Testis (tissue), 3 donors: ENCODE data around the gene TFCP2. TPM values are rescaled to one million over a fixed set of nuclear protein-coding genes. Genes with fewer than 3 reads are reported as not detected.

Experiments used
- DNase-seq: peaks from one replicate; pipeline ENCODE4 v3.0.0-alpha.2; 2019
- H3K27ac ChIP-seq, 2 donors: fragments of 200-600 bp; sonication (generic); one replicate each; pipeline ENCODE4 v1.5.1; 2019
- H3K27me3 ChIP-seq: fragments of 200-600 bp; sonication (generic); one replicate; pipeline ENCODE4 v1.5.1; 2019
- H3K36me3 ChIP-seq: fragments of 200-600 bp; sonication (generic); one replicate; pipeline ENCODE4 v1.5.1; 2017; ENCODE audit warnings: low read depth; ENCODE audit errors: missing control alignments
- H3K4me1 ChIP-seq: fragments of 200-600 bp; sonication (generic); one replicate; pipeline ENCODE4 v1.5.1; 2019
- H3K4me3 ChIP-seq, 2 donors: fragments of 200-600 bp; sonication (generic); one replicate each; pipeline ENCODE4 v1.5.1; 2017 to 2019
- H3K9me3 ChIP-seq: fragments of 200-600 bp; sonication (generic); one replicate; pipeline ENCODE4 v1.5.1; 2017
- CTCF ChIP-seq, 3 experiments: fragments of 450-650 bp in 2 of 3; fragments of 200-600 bp in 1 of 3; sonication (generic) in 1 of 3; IDR thresholded peaks; one replicate each; pipeline ENCODE4 v1.5.1; 2016 to 2019; ENCODE audit warnings: antibody characterized with exemption in 3 of 3, mild to moderate bottlenecking in 2 of 3, moderate library complexity in 1 of 3
- POLR2A ChIP-seq: fragments of 450-650 bp; IDR thresholded peaks from one replicate; pipeline ENCODE4 v1.6.1; 2017; ENCODE audit warnings: antibody characterized with exemption, mild to moderate bottlenecking, moderate library complexity
- WGBS, 2 donors: methylation state at CpG; one replicate each; pipeline ENCODE4 v1.1.5; 2018; 5-methylcytosine and 5-hydroxymethylcytosine counted together
- intact Hi-C: fragments of 100-400 bp; cut with DNase I; formaldehyde crosslinking; loops from one replicate; pipeline ENCODE4 v1.15.1; 2023; ENCODE audit warnings: low total_unique reads
- polyA plus RNA-seq: library from polyadenylated mRNA; stranded (reverse); fragments of 350-450 nt; fragmentation: Illumina TruSeq; extraction: RNeasy Lipid Tissue Mini Kit (QIAGEN cat#74804); gene quantifications from one replicate; pipeline ENCODE4 v1.2.3, GENCODE V29; 2014; ENCODE audit warnings: low read depth, low replicate concordance; ENCODE audit not compliant: insufficient read depth
- total RNA-seq, 2 donors: library from RNA; depleted of rRNA; stranded (reverse); fragments of >200 nt; gene quantifications; one replicate each; pipeline ENCODE4 v1.2.3, GENCODE V29; 2016

TFCP2 gene
- total and polyA plus RNA-seq, 3 donors from 2014 or later: 13.8 to 17.2 (median 16.2) TPM

GRCh38 chr12:51132693-51133092, 40.2 kb downstream of the TFCP2 start:
- H3K4me3 ChIP-seq: no peak overlapping the region
- H3K27ac ChIP-seq: no peak overlapping the region
- WGBS, 2 donors: 63 to 71% methylated on average over 3 to 5 of the region's 5 CpGs
- DNase-seq: no peak
- H3K27me3 ChIP-seq: no peaks in the 10 kb centered on the region
- TF ChIP-seq POLR2A: no peak
- TF ChIP-seq CTCF (IDR thresholded peaks at IDR 0.05): no peak
- intact Hi-C loops: no loop called here
- H3K9me3 ChIP-seq: no peaks in the 10 kb centered on the region
- no peaks in the 10 kb centered on the region for H3K36me3 ChIP-seq
- no peaks in the 10 kb centered on the region for H3K4me1 ChIP-seq

GRCh38 chr12:51131745-51132521, 41.0 kb downstream of the TFCP2 start:
- intact Hi-C loops: no loop called here
- H3K9me3 ChIP-seq: no peaks in the 10 kb centered on the region
- H3K4me3 ChIP-seq: no peak overlapping the region

GRCh38 chr12:51128919-51129318, 44.0 kb downstream of the TFCP2 start:
- 66 to 79% methylated on average over 3 of the region's 3 CpGs for WGBS, 2 donors
- TF ChIP-seq POLR2A: no peak
- H3K27ac ChIP-seq: no peak overlapping the region
- no peaks in the 10 kb centered on the region for H3K27me3 ChIP-seq
- intact Hi-C loops: no loop called here
- H3K4me1 ChIP-seq: no peaks in the 10 kb centered on the region
- H3K36me3 ChIP-seq: no peaks in the 10 kb centered on the region
- no peak for DNase-seq
- no peak overlapping the region for H3K4me3 ChIP-seq
- H3K9me3 ChIP-seq: no peaks in the 10 kb centered on the region

More at GRCh38 chr12:51131745-51132521, 41.0 kb downstream of the TFCP2 start:
- WGBS, 2 donors: 86 to 90% methylated on average over 5 of the region's 5 CpGs
- no peak for DNase-seq
- no peak overlapping the region for H3K27ac ChIP-seq
- no peak for TF ChIP-seq CTCF (IDR thresholded peaks at IDR 0.05)
- TF ChIP-seq POLR2A: no peak
- no peaks in the 10 kb centered on the region for H3K36me3 ChIP-seq
- H3K27me3 ChIP-seq: no peaks in the 10 kb centered on the region
- no peaks in the 10 kb centered on the region for H3K4me1 ChIP-seq

GRCh38 chr12:51127050-51127729, 45.7 kb downstream of the TFCP2 start:
- DNase-seq: no peak
- intact Hi-C loops: no loop called here
- H3K4me3 ChIP-seq: no peak overlapping the region
- H3K27me3 ChIP-seq: no peaks in the 10 kb centered on the region
- 86 to 94% methylated on average over 2 of the region's 2 CpGs for WGBS, 2 donors
- H3K9me3 ChIP-seq: no peaks in the 10 kb centered on the region
- H3K36me3 ChIP-seq: no peaks in the 10 kb centered on the region
- no peak for TF ChIP-seq POLR2A
- no peak for TF ChIP-seq CTCF (IDR thresholded peaks at IDR 0.05)
- no peak overlapping the region for H3K27ac ChIP-seq
- H3K4me1 ChIP-seq: no peaks in the 10 kb centered on the region

GRCh38 chr12:51126297-51126696, 46.6 kb downstream of the TFCP2 start:
- TF ChIP-seq POLR2A (no peak), CTCF (IDR thresholded peaks at IDR 0.05) (no peak)
- no peak for DNase-seq
- no peaks in the 10 kb centered on the region for H3K9me3 ChIP-seq
- H3K27me3 ChIP-seq: no peaks in the 10 kb centered on the region
- no peak overlapping the region for H3K4me3 ChIP-seq
- H3K4me1 ChIP-seq: no peaks in the 10 kb centered on the region
- H3K36me3 ChIP-seq: no peaks in the 10 kb centered on the region
- intact Hi-C loops: no loop called here
- H3K27ac ChIP-seq: no peak overlapping the region
- WGBS, 2 donors: 92 to 95% methylated on average over 2 of the region's 2 CpGs
